CD14-positive monocyte (primary cell): ENCODE data around the gene LPO. TPM values are rescaled to one million over a fixed set of nuclear protein-coding genes. Genes with fewer than 3 reads are reported as not detected.

ENCODE experiments used
- DNase-seq, 3 donors: peaks; one replicate each; pipeline ENCODE4 v3.0.0-alpha.2; 2011 to 2022
- H2AFZ ChIP-seq: 2 replicates; pipeline ENCODE4 v1.6.0; 2012; ENCODE audit warnings: mild to moderate bottlenecking, low read depth, low read length, inconsistent platforms; ENCODE audit not compliant: insufficient read depth, poor library complexity, severe bottlenecking
- H3K27ac ChIP-seq, 2 donors: 1 replicate in 1 of 2; 2 replicates in 1 of 2; pipeline ENCODE4 v1.5.1; 2012 to 2013; ENCODE audit warnings: low read length in 2 of 2, control low read depth in 1 of 2, inconsistent platforms in 1 of 2, low read depth in 1 of 2, mild to moderate bottlenecking in 1 of 2
- H3K27me3 ChIP-seq, 2 donors: one replicate each; pipeline versions ENCODE4 v1.6.0 to v1.6.1; 2011 to 2013; ENCODE audit warnings: low read length in 2 of 2; ENCODE audit not compliant: control insufficient read depth in 2 of 2, insufficient read depth in 2 of 2
- H3K36me3 ChIP-seq, 2 donors: replicated peaks in 1 of 2; 1 replicate in 1 of 2; 2 replicates in 1 of 2; pipeline versions ENCODE4 v1.5.1 to v1.6.1; 2012 to 2013; ENCODE audit warnings: low read length in 2 of 2, control low read depth in 1 of 2, inconsistent platforms in 1 of 2, mild to moderate bottlenecking in 1 of 2; ENCODE audit not compliant: insufficient read depth in 2 of 2, control insufficient read depth in 1 of 2
- H3K4me1 ChIP-seq, 2 donors: 1 replicate in 1 of 2; 2 replicates in 1 of 2; pipeline versions ENCODE4 v1.5.1 to v1.6.1; 2012 to 2013; ENCODE audit warnings: low read length in 2 of 2, control low read depth in 1 of 2, inconsistent platforms in 1 of 2, mild to moderate bottlenecking in 1 of 2, moderate library complexity in 1 of 2; ENCODE audit not compliant: insufficient read depth in 2 of 2, control insufficient read depth in 1 of 2
- H3K4me2 ChIP-seq: replicated peaks from 2 replicates; pipeline ENCODE3; 2012; ENCODE audit warnings: low read length, moderate library complexity, mild to moderate bottlenecking; ENCODE audit not compliant: poor library complexity, severe bottlenecking; ENCODE audit errors: extremely low read depth
- H3K4me3 ChIP-seq, 3 experiments: fragments of 200-600 bp in 1 of 3; sonication (generic) in 1 of 3; replicated peaks in 1 of 3; 1 replicate in 2 of 3; 2 replicates in 1 of 3; pipeline ENCODE4 v1.5.1; 2011 to 2013; ENCODE audit warnings: low read length in 3 of 3, mild to moderate bottlenecking in 3 of 3, control low read depth in 2 of 3, low read depth in 2 of 3, inconsistent platforms in 1 of 3, moderate library complexity in 1 of 3
- H3K79me2 ChIP-seq: 2 replicates; pipeline ENCODE4 v1.6.0; 2012; ENCODE audit warnings: mild to moderate bottlenecking, control low read depth, inconsistent platforms, low read length, moderate library complexity; ENCODE audit not compliant: insufficient read depth
- H3K9ac ChIP-seq: 2 replicates; pipeline ENCODE4 v1.6.0; 2017; ENCODE audit warnings: low read length, mild to moderate bottlenecking; ENCODE audit not compliant: insufficient read depth, poor library complexity, severe bottlenecking
- H3K9me3 ChIP-seq, 2 donors: replicated peaks in 1 of 2; 1 replicate in 1 of 2; 2 replicates in 1 of 2; pipeline versions ENCODE4 v1.5.1 to v1.6.1; 2012 to 2013; ENCODE audit warnings: low read length in 2 of 2, control low read depth in 1 of 2; ENCODE audit not compliant: control insufficient read depth in 1 of 2, insufficient read depth in 1 of 2
- H4K20me1 ChIP-seq: 2 replicates; pipeline ENCODE4 v1.6.0; 2012; ENCODE audit warnings: mild to moderate bottlenecking, low read length, control low read depth, moderate library complexity; ENCODE audit not compliant: insufficient read depth
- H3K27ac Mint-ChIP-seq, 7 donors: one replicate each; pipeline ENCODE4 v1.8.0; 2020; ENCODE audit warnings: mild to moderate bottlenecking in 7 of 7, mixed read lengths in 7 of 7, moderate library complexity in 6 of 7, inconsistent platforms in 2 of 7
- H3K27me3 Mint-ChIP-seq, 3 donors: one replicate each; pipeline ENCODE4 v1.8.0; 2021 to 2022; ENCODE audit warnings: low read depth in 3 of 3, mild to moderate bottlenecking in 3 of 3, mixed read lengths in 3 of 3, moderate library complexity in 3 of 3, inconsistent platforms in 1 of 3
- H3K36me3 Mint-ChIP-seq, 2 donors: one replicate each; pipeline ENCODE4 v1.8.0; 2020; ENCODE audit warnings: mixed read lengths in 2 of 2, inconsistent platforms in 1 of 2, mild to moderate bottlenecking in 1 of 2
- H3K4me1 Mint-ChIP-seq: one replicate; pipeline ENCODE4 v1.8.0; 2020; ENCODE audit warnings: mild to moderate bottlenecking, mixed read lengths
- H3K4me3 Mint-ChIP-seq, 2 donors: one replicate each; pipeline ENCODE4 v1.8.0; 2020; ENCODE audit warnings: mild to moderate bottlenecking in 2 of 2, mixed read lengths in 2 of 2, moderate library complexity in 1 of 2
- H3K9me3 Mint-ChIP-seq, 7 donors: one replicate each; pipeline ENCODE4 v1.8.0; 2020 to 2022; ENCODE audit warnings: mixed read lengths in 7 of 7, mild to moderate bottlenecking in 6 of 7, moderate library complexity in 6 of 7, inconsistent platforms in 2 of 7
- WGBS: methylation state at CpG from one replicate; pipeline ENCODE4 v1.1.5; 2013; ENCODE audit warnings: missing lambda C conversion rate; ENCODE audit not compliant: insufficient coverage; 5-methylcytosine and 5-hydroxymethylcytosine counted together
- intact Hi-C, 2 donors: fragments of 100-400 bp; cut with micrococcal nuclease; formaldehyde crosslinking; loops; one replicate each; pipeline versions ENCODE4 v1.15.0 to v1.15.1; 2023
- polyA plus RNA-seq, 3 donors: library from polyadenylated mRNA; depleted of rRNA in 1 of 3; unstranded in 2 of 3; stranded (reverse) in 1 of 3; fragments of 300-500 nt in 2 of 3; fragments of >200 nt in 1 of 3; fragmentation: Illumina TruSeq in 2 of 3; gene quantifications; 1 replicate in 2 of 3; 2 replicates in 1 of 3; pipeline ENCODE4 v1.2.3, GENCODE V29; 2012 to 2021
- TF ChIP-seq, protein P1 (sequence below): fragments of 200-600 bp; IDR thresholded peaks from one replicate; pipeline ENCODE4 v1.8.0; 2022; ENCODE audit warnings: antibody characterized with exemption, mild to moderate bottlenecking

LPO gene
- polyA plus RNA-seq, 3 donors: 0.04 to 0.43 TPM; not detected in 1

DNA sequence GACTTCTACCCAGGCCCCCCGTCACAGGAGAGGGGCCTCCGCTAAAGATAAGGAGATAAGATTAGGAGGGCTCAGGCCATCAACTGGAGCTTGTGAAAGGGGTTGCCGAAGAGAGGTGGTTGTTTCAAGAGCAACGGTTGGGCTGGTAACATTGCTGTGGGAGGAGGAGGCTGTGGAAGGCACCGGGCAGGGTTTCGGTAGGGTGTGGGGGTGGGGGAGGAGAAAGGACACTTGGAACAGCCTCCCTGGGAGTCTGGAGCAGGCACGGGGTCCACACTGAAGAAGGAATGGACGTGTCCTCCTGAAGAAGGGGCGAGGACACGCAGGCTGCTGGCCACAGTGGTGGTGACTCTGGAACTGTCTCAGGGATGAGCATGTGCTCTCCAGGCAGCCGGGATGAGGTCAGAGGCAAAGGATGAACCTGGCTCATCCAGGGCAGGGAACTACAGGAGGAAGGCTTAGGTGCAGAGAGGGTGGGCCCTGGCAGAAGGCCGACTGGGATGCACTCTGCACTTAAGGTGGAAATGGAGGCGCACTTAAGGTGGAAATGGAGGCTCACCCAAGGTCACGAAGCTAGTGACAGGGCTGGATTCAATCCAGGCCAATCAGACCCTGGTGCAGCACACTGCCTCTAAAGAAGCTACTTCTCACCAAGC is 47.0 kb upstream of the LPO start:
- Histone ChIP-seq H3K79me2 (no peaks in the 10 kb centered on the region), H3K27me3 (no peaks in the 10 kb centered on the region), H3K9ac (no peak overlapping the region), H3K4me2 (no peak overlapping the region), H3K9me3 (no peaks in the 10 kb centered on the region), H4K20me1 (no peaks in the 10 kb centered on the region), H2AFZ (no peak overlapping the region), H3K36me3 (no peaks in the 10 kb centered on the region), H3K27ac (no peak overlapping the region), H3K4me3 (no peak overlapping the region), H3K4me1 (no peaks in the 10 kb centered on the region)
- intact Hi-C loops: no loop called here
- Mint-ChIP-seq H3K27ac (peak overlapping the region in 1 of 7 donors; percentile 39), H3K9me3 (peaks cover 0 to 4% (median 0%) of the 10 kb centered on the region in 7 donors), H3K4me3 (no peak overlapping the region), H3K36me3 (no peaks in the 10 kb centered on the region), H3K4me1 (peaks cover 6% of the 10 kb centered on the region), H3K27me3 (peaks cover 10 to 29% (median 24%) of the 10 kb centered on the region in 3 donors)
- WGBS: 79% methylated on average over 12 of the region's 14 CpGs
- TF ChIP-seq, protein P1, sequence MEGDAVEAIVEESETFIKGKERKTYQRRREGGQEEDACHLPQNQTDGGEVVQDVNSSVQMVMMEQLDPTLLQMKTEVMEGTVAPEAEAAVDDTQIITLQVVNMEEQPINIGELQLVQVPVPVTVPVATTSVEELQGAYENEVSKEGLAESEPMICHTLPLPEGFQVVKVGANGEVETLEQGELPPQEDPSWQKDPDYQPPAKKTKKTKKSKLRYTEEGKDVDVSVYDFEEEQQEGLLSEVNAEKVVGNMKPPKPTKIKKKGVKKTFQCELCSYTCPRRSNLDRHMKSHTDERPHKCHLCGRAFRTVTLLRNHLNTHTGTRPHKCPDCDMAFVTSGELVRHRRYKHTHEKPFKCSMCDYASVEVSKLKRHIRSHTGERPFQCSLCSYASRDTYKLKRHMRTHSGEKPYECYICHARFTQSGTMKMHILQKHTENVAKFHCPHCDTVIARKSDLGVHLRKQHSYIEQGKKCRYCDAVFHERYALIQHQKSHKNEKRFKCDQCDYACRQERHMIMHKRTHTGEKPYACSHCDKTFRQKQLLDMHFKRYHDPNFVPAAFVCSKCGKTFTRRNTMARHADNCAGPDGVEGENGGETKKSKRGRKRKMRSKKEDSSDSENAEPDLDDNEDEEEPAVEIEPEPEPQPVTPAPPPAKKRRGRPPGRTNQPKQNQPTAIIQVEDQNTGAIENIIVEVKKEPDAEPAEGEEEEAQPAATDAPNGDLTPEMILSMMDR: no peak
- no peak for DNase-seq

DNA sequence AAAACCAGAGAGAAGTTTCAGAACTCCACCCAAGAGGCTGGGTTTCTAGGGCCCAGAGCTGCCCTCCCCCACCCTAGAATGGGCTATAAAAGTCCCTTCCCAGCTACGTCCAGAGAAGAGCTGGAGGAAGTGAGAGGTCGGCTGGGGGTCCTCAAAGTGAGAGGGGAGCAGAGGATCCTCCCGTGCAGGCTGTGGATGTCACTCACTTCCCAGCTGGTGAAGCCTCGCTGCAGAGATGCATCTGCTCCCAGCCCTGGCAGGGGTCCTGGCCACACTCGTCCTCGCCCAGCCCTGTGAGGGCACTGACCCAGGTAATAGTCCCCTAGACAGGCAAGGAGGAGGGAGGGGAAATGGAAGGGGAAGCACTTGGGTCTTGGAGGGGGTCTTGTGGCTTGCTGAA is 45.8 kb upstream of the LPO start, which contains the start of gene EPX:
EPX (plus strand) TSS at position 115 of the 400 bp plus-strand sequence; CDS start at position 236, 121 bp downstream.
- no peak for DNase-seq
- H3K27me3 Mint-ChIP-seq: peaks cover 19 to 32% (median 25%) of the 10 kb centered on the region in 3 donors
- peaks cover 5% of the 10 kb centered on the region for H3K4me1 Mint-ChIP-seq
- Histone ChIP-seq H3K79me2 (no peaks in the 10 kb centered on the region), H3K4me1 (no peaks in the 10 kb centered on the region), H3K4me2 (no peak within 1 kb of the TSS), H3K27ac (no peak within 1 kb of the TSS), H3K27me3 (no peaks in the 10 kb centered on the region), H3K36me3 (no peaks in the 10 kb centered on the region), H3K9me3 (no peaks in the 10 kb centered on the region), H2AFZ (no peak within 1 kb of the TSS), H3K9ac (no peak within 1 kb of the TSS), H4K20me1 (no peaks in the 10 kb centered on the region), H3K4me3 (no peak within 1 kb of the TSS)
- peaks cover 0 to 2% (median 0%) of the 10 kb centered on the region in 7 donors for H3K9me3 Mint-ChIP-seq
- WGBS: 49% methylated on average over 4 of the region's 6 CpGs
- no peak within 1 kb of the TSS for H3K4me3 Mint-ChIP-seq
- TF ChIP-seq, protein P1: no peak
- H3K36me3 Mint-ChIP-seq: no peaks in the 10 kb centered on the region
- H3K27ac Mint-ChIP-seq: peak within 1 kb of the TSS in 1 of 7 donors; percentile 39
- intact Hi-C loops: no loop called here
